A549 (cell line): ENCODE measurements around the gene STYXL1.
"Not testable (repeated sequence)": the region's sequence is repeated elsewhere in the genome, so short reads cannot be mapped to it uniquely, and the experiment has no call there.

Experiments
- CEBPB ChIP-seq, 2 experiments: fragments of >200 bp in 1 of 2; sonication (Bioruptor Twin) in 1 of 2; formaldehyde crosslinking in 1 of 2; IDR thresholded peaks; 2 replicates each; pipeline ENCODE4 v1.6.1; 2012 to 2016
- CTCF ChIP-seq: fragments of >200 bp; sonication (Bioruptor Twin); formaldehyde crosslinking; IDR thresholded peaks from 3 replicates; pipeline ENCODE4 v1.5.1; 2016
- FOSL2 ChIP-seq, 2 experiments: fragments of 450-650 bp in 1 of 2; fragments of >200 bp in 1 of 2; sonication (Bioruptor Twin) in 1 of 2; formaldehyde crosslinking; IDR thresholded peaks; 2 replicates each; pipeline versions ENCODE4 v1.5.0 to v1.6.1; 2016 to 2020; ENCODE audit warnings: mild to moderate bottlenecking in 1 of 2, moderate library complexity in 1 of 2
- JUN ChIP-seq, 2 experiments: fragments of >200 bp; sonication (Bioruptor Twin); formaldehyde crosslinking; IDR thresholded peaks; 2 replicates in 1 of 2; 3 replicates in 1 of 2; pipeline ENCODE4 v1.6.1; 2016 to 2017
- MAFK ChIP-seq: fragments of 450-650 bp; IDR thresholded peaks from 2 replicates; pipeline ENCODE4 v1.6.1; 2014; ENCODE audit not compliant: partially characterized antibody
- PBX3 ChIP-seq: IDR thresholded peaks from 2 replicates; pipeline ENCODE4 v1.6.1; 2012
- POLR2AphosphoS2 ChIP-seq: conservative IDR thresholded peaks from 2 replicates; pipeline ENCODE4 v1.6.1; 2012; ENCODE audit warnings: low read length, improper control_type of control experiment, inconsistent platforms
- RAD21 ChIP-seq, 2 experiments: fragments of >200 bp in 1 of 2; sonication (Bioruptor Twin) in 1 of 2; formaldehyde crosslinking in 1 of 2; IDR thresholded peaks in 1 of 2; conservative IDR thresholded peaks in 1 of 2; 2 replicates in 1 of 2; 3 replicates in 1 of 2; pipeline ENCODE4 v1.6.1; 2012 to 2018; ENCODE audit warnings: inconsistent platforms in 1 of 2
- REST ChIP-seq: fragments of 200-600 bp; sonication (generic); IDR thresholded peaks from 2 replicates; pipeline ENCODE4 v1.6.1; 2016; ENCODE audit warnings: antibody characterized with exemption, mild to moderate bottlenecking, moderate library complexity
- TP53 ChIP-seq: fragments of 250-450 bp; sonication (Bioruptor Pico); IDR thresholded peaks from 2 replicates; pipeline ENCODE4 v1.5.0; 2021; ENCODE audit warnings: mild to moderate bottlenecking, moderate library complexity

- not testable (repeated sequence) for TF ChIP-seq CTCF; JUN (IDR thresholded peaks at IDR 0.05); FOSL2 (IDR thresholded peaks at IDR 0.05); FOSL2 (CRISPR knock-in tag; IDR thresholded peaks at IDR 0.05); PBX3; CEBPB (IDR thresholded peaks at IDR 0.05); POLR2AphosphoS2; MAFK; REST; TP53 (CRISPR knock-in tag); RAD21 (conservative IDR thresholded peaks at IDR 0.05 in 1 of 2, IDR thresholded peaks at IDR 0.05 in 1 of 2)
These were observed 4.9 kb upstream of the STYXL1 start for GRCh38 chr7:76052681-76053080.
